Right lobe of liver (tissue), 6 donors: ENCODE measurements around the gene EXOC3. TPM values are rescaled to one million over a fixed set of nuclear protein-coding genes. Genes with fewer than 3 reads are reported as not detected.

Experiments
- ATAC-seq, 4 donors: fragments of 200-7000 bp; cut with Tn5 transposase; one replicate each; pipeline ENCODE4 v1.9.1; 2020; ENCODE audit warnings: mild to moderate bottlenecking in 4 of 4, moderate library complexity in 4 of 4
- DNase-seq, 3 donors: peaks; one replicate each; pipeline ENCODE4 v3.0.0-alpha.2; 2020
- H3K27ac ChIP-seq, 3 donors: fragments of 200-600 bp; one replicate each; pipeline ENCODE4 v1.8.0; 2022
- H3K27me3 ChIP-seq, 2 donors: fragments of 200-600 bp; one replicate each; pipeline ENCODE4 v1.8.0; 2022
- H3K36me3 ChIP-seq, 4 donors: fragments of 200-600 bp; sonication (generic) in 1 of 4; one replicate each; pipeline versions ENCODE4 v1.5.1 to v1.8.0; 2017 to 2022; ENCODE audit warnings: control low read depth in 1 of 4
- H3K4me1 ChIP-seq, 4 donors: fragments of 200-600 bp; sonication (generic) in 1 of 4; one replicate each; pipeline versions ENCODE4 v1.5.1 to v1.8.0; 2017 to 2022; ENCODE audit warnings: control low read depth in 1 of 4
- H3K4me3 ChIP-seq, 3 donors: fragments of 200-600 bp; one replicate each; pipeline ENCODE4 v1.8.0; 2022
- H3K9me3 ChIP-seq, 4 donors: fragments of 200-600 bp; sonication (generic) in 1 of 4; one replicate each; pipeline versions ENCODE4 v1.5.1 to v1.8.0; 2017 to 2022; ENCODE audit warnings: control low read depth in 1 of 4
- CTCF ChIP-seq, 4 donors: fragments of 200-600 bp in 3 of 4; fragments of 450-650 bp in 1 of 4; IDR thresholded peaks; one replicate each; pipeline versions ENCODE4 v1.5.1 to v1.8.0; 2016 to 2022; ENCODE audit warnings: antibody characterized with exemption in 4 of 4, mild to moderate bottlenecking in 2 of 4
- POLR2A ChIP-seq: fragments of 450-650 bp; IDR thresholded peaks from one replicate; pipeline ENCODE4 v1.6.1; 2017; ENCODE audit warnings: antibody characterized with exemption, mild to moderate bottlenecking
- WGBS: methylation state at CpG from one replicate; pipeline ENCODE4 v1.1.6; 2018; ENCODE audit warnings: low coverage, low lambda C conversion rate; ENCODE audit not compliant: insufficient coverage; ENCODE audit errors: missing lambda C conversion rate; 5-methylcytosine and 5-hydroxymethylcytosine counted together
- intact Hi-C, 2 donors: fragments of 100-400 bp; cut with DNase I; formaldehyde crosslinking; loops; one replicate each; pipeline versions ENCODE4 v1.11.2 to v1.14.1; 2022
- total RNA-seq, 6 experiments: library from RNA; depleted of rRNA in 2 of 6; stranded (reverse); fragments of >200 nt in 2 of 6; fragmentation: NEBNext Ultra II Directional in 3 of 6; extraction: Animal tissue kit (Norgen Biotek cat#: 25700) in 3 of 6; gene quantifications; one replicate each; pipeline versions ENCODE4 v1.1.0 to v1.2.4, GENCODE V29; 2016 to 2023
- donor health status: DM: no; HTN: yes; CAD: no.
- donor health status: DM: no; HTN: no; CAD: no.
- donor health status: DM: no; HTN: no; CAD: no.
- donor health status: DM: no; HTN: yes; CAD: no.
- donor health status: DM: no; HTN: yes; CAD: no.

The EXOC3 gene
- total RNA-seq, 6 experiments from 2014 or later: 14.6 to 24.3 (median 20.0) TPM

GRCh38 chr5:434443-435146 is 8.4 kb upstream of the EXOC3 start:
- intact Hi-C loops: no loop called here
- no peak for DNase-seq
- no peak for TF ChIP-seq POLR2A
- TF ChIP-seq CTCF (IDR thresholded peaks at IDR 0.05): no peak
- Histone ChIP-seq H3K4me1 (no peaks in the 10 kb centered on the region), H3K36me3 (no peaks in the 10 kb centered on the region), H3K9me3 (no peaks in the 10 kb centered on the region), H3K4me3 (no peak overlapping the region), H3K27me3 (no peaks in the 10 kb centered on the region), H3K27ac (no peak overlapping the region)
- no peak for ATAC-seq
- WGBS: 83% methylated on average over 1 of the region's 26 CpGs

GRCh38 chr5:435156-435790 is 7.7 kb upstream of the EXOC3 start:
- no peak overlapping the region for H3K4me3 ChIP-seq
- intact Hi-C loops: no loop called here
- DNase-seq (no peak), ATAC-seq (no peak)
- H3K27ac ChIP-seq: no peak overlapping the region
- WGBS: 69% methylated on average over 15 of the region's 27 CpGs
- no peaks in the 10 kb centered on the region for H3K9me3 ChIP-seq
- H3K4me1 ChIP-seq: no peaks in the 10 kb centered on the region
- H3K36me3 ChIP-seq: no peaks in the 10 kb centered on the region
- TF ChIP-seq CTCF (IDR thresholded peaks at IDR 0.05) (no peak), POLR2A (no peak)
- H3K27me3 ChIP-seq: no peaks in the 10 kb centered on the region

- 87% methylated on average over 6 of the region's 18 CpGs for WGBS
- no peaks in the 10 kb centered on the region for H3K36me3 ChIP-seq
- DNase-seq (peak in 1 of 3 donors; percentile 26), ATAC-seq (peak; percentile 41 to 67 (median 43))
- no peaks in the 10 kb centered on the region for H3K27me3 ChIP-seq
- intact Hi-C loops: no loop called here
- TF ChIP-seq CTCF (IDR thresholded peaks at IDR 0.05): peak in 3 of 4 donors; percentile 26 to 36 (median 35)
- no peak for TF ChIP-seq POLR2A
- no peak overlapping the region for H3K4me3 ChIP-seq
- H3K9me3 ChIP-seq: no peaks in the 10 kb centered on the region
- no peak overlapping the region for H3K27ac ChIP-seq
- no peaks in the 10 kb centered on the region for H3K4me1 ChIP-seq
Measured at GRCh38 chr5:435961-436640, 6.9 kb upstream of the EXOC3 start.

- 17% methylated on average over 1 of the region's 5 CpGs for WGBS
- peak in 1 of 3 donors; percentile 12 for DNase-seq
Measured at GRCh38 chr5:436641-436975, 6.4 kb upstream of the EXOC3 start.

More at GRCh38 chr5:436641-436975, 6.4 kb upstream of the EXOC3 start:
- no peaks in the 10 kb centered on the region for H3K4me1 ChIP-seq
- no peaks in the 10 kb centered on the region for H3K36me3 ChIP-seq
- H3K9me3 ChIP-seq: no peaks in the 10 kb centered on the region
- no peak for ATAC-seq
- H3K27me3 ChIP-seq: no peaks in the 10 kb centered on the region
- no peak overlapping the region for H3K27ac ChIP-seq
- no peak for TF ChIP-seq CTCF (IDR thresholded peaks at IDR 0.05)
- TF ChIP-seq POLR2A: no peak
- intact Hi-C loops: no loop called here
- H3K4me3 ChIP-seq: no peak overlapping the region
